A673 (cell line): ENCODE results near the gene COA3. TPM values are rescaled to one million over a fixed set of nuclear protein-coding genes. Genes with fewer than 3 reads are reported as not detected.

ENCODE experiments used
- BruUV-seq: library from RNA; stranded (reverse); fragments of 400-500 nt; replicated peaks from 2 replicates; lab custom pipeline; 2021; lab: Mats Ljungman, UMichigan
- CTCF ChIA-PET: fragments of 300-600 bp; sonication (Branson Sonifier 250); formaldehyde crosslinking; loops from one replicate; lab custom pipeline; 2022; ENCODE audit warnings: antibody characterized with exemption; lab: Charles Lee
- POLR2A ChIA-PET: fragments of 300-600 bp; sonication (Branson Sonifier 250); formaldehyde crosslinking; loops from one replicate; lab custom pipeline; 2022; ENCODE audit warnings: antibody characterized with exemption; ENCODE audit not compliant: low non-redundant PET; lab: Charles Lee
- DNase-seq: peaks from one replicate; pipeline ENCODE4 v3.0.0-alpha.2; 2015; ENCODE audit warnings: low spot score
- H3K27ac ChIP-seq: fragments of 200-600 bp; sonication (generic); 2 replicates; pipeline ENCODE4 v1.5.1; 2016; ENCODE audit warnings: mixed run types, low read depth, mild to moderate bottlenecking, mixed read lengths, antibody characterized with exemption, low read length; ENCODE audit not compliant: poor library complexity, severe bottlenecking
- H3K27me3 ChIP-seq: fragments of 200-600 bp; sonication (generic); replicated peaks from 2 replicates; pipeline ENCODE4 v1.6.1; 2017; ENCODE audit warnings: mixed run types, low read depth, mild to moderate bottlenecking, mixed read lengths, antibody characterized with exemption, low read length; ENCODE audit not compliant: insufficient read depth, poor library complexity
- H3K36me3 ChIP-seq: fragments of 200-600 bp; sonication (generic); 2 replicates; pipeline ENCODE4 v1.6.1; 2016; ENCODE audit warnings: mixed run types, mild to moderate bottlenecking, mixed read lengths, antibody characterized with exemption, low read length; ENCODE audit not compliant: insufficient read depth, poor library complexity, severe bottlenecking
- H3K4me1 ChIP-seq: fragments of 200-600 bp; sonication (generic); 2 replicates; pipeline ENCODE4 v1.6.1; 2017; ENCODE audit warnings: mixed run types, mild to moderate bottlenecking, mixed read lengths, antibody characterized with exemption, low read length; ENCODE audit not compliant: insufficient read depth, poor library complexity, severe bottlenecking
- H3K4me3 ChIP-seq: fragments of 200-600 bp; sonication (generic); 2 replicates; pipeline ENCODE4 v1.5.1; 2016; ENCODE audit warnings: low read depth, mixed run types, mild to moderate bottlenecking, mixed read lengths, low read length; ENCODE audit not compliant: poor library complexity, severe bottlenecking
- H3K9me3 ChIP-seq: fragments of 200-600 bp; sonication (generic); 2 replicates; pipeline ENCODE4 v1.6.1; 2016; ENCODE audit warnings: mixed run types, low read depth, mild to moderate bottlenecking, mixed read lengths, antibody characterized with exemption, low read length; ENCODE audit not compliant: poor library complexity, severe bottlenecking
- EZH2 ChIP-seq: fragments of 200-600 bp; sonication (generic); IDR thresholded peaks from 2 replicates; pipeline ENCODE4 v1.6.1; 2017; ENCODE audit warnings: borderline replicate concordance, low read depth, mild to moderate bottlenecking, mixed read lengths, antibody characterized with exemption, low read length; ENCODE audit not compliant: poor library complexity, severe bottlenecking
- intact Hi-C: fragments of 100-400 bp; cut with micrococcal nuclease; formaldehyde crosslinking; loops from one replicate; pipeline ENCODE4 v1.10.0; 2022; ENCODE audit not compliant: unreplicated experiment
- total RNA-seq: library from RNA; stranded (reverse); gene quantifications from 2 replicates; pipeline ENCODE4 v1.2.3, GENCODE V29; 2021
- TF ChIP-seq, protein P1 (sequence below): fragments of 300-800, 200-600 bp; sonication (generic); conservative IDR thresholded peaks from 2 replicates; pipeline ENCODE4 v1.5.1; 2017; ENCODE audit warnings: low read depth, mild to moderate bottlenecking, antibody characterized with exemption, low read length, moderate library complexity, mixed read lengths

Gene COA3
- total RNA-seq, 1 experiment from 2014 or later: 29.0 TPM

GRCh38 chr17:42844761-42845555 is 46.5 kb upstream of the COA3 start:
- intact Hi-C loops: no loop called here
- no peak for DNase-seq
- POLR2A ChIA-PET: no interaction called here
- H3K4me1 ChIP-seq: no peaks in the 10 kb centered on the region
- TF ChIP-seq EZH2: no peak
- TF ChIP-seq, protein P1, sequence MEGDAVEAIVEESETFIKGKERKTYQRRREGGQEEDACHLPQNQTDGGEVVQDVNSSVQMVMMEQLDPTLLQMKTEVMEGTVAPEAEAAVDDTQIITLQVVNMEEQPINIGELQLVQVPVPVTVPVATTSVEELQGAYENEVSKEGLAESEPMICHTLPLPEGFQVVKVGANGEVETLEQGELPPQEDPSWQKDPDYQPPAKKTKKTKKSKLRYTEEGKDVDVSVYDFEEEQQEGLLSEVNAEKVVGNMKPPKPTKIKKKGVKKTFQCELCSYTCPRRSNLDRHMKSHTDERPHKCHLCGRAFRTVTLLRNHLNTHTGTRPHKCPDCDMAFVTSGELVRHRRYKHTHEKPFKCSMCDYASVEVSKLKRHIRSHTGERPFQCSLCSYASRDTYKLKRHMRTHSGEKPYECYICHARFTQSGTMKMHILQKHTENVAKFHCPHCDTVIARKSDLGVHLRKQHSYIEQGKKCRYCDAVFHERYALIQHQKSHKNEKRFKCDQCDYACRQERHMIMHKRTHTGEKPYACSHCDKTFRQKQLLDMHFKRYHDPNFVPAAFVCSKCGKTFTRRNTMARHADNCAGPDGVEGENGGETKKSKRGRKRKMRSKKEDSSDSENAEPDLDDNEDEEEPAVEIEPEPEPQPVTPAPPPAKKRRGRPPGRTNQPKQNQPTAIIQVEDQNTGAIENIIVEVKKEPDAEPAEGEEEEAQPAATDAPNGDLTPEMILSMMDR: no peak
- no peak overlapping the region for H3K27ac ChIP-seq
- CTCF ChIA-PET: no interaction called here
- no peaks in the 10 kb centered on the region for H3K27me3 ChIP-seq
- BruUV-seq: no TSS peak
- peaks cover 11% of the 10 kb centered on the region for H3K36me3 ChIP-seq
- no peaks in the 10 kb centered on the region for H3K9me3 ChIP-seq
- no peak overlapping the region for H3K4me3 ChIP-seq

GRCh38 chr17:42844271-42844670 is 45.8 kb upstream of the COA3 start, which contains the start of gene AOC2:
AOC2 (plus strand) TSS chr17:42844580; CDS start chr17:42844627, 47 bp downstream.
- Histone ChIP-seq H3K27ac (no peak within 1 kb of the TSS), H3K9me3 (no peaks in the 10 kb centered on the region), H3K4me1 (no peaks in the 10 kb centered on the region), H3K4me3 (no peak within 1 kb of the TSS), H3K36me3 (peaks cover 14% of the 10 kb centered on the region), H3K27me3 (no peaks in the 10 kb centered on the region)
- no peak for DNase-seq
- TF ChIP-seq, protein P1: no peak
- TF ChIP-seq EZH2: no peak
- CTCF ChIA-PET: no interaction called here
- BruUV-seq: no TSS peak
- intact Hi-C loops: no loop called here
- POLR2A ChIA-PET: interaction anchor here (0.5 to 0.6 kb wide), 2 partner anchors 19 to 437 kb away, joined by 3 to 5 read pairs; no protein-coding TSS in a partner anchor

GRCh38 chr17:42843358-42843934 is 44.9 kb upstream of the COA3 start:
- Histone ChIP-seq H3K9me3 (no peaks in the 10 kb centered on the region), H3K4me1 (no peaks in the 10 kb centered on the region), H3K36me3 (peaks cover 22% of the 10 kb centered on the region), H3K27me3 (no peaks in the 10 kb centered on the region), H3K4me3 (no peak overlapping the region), H3K27ac (no peak overlapping the region)
- ChIA-PET POLR2A (no interaction called here), CTCF (interaction anchor here (0.6 kb wide), 1 partner anchor 588 kb away, joined by 3 read pairs; no protein-coding TSS in a partner anchor)
- no TSS peak for BruUV-seq
- intact Hi-C loops: loop anchor here (2.0 kb wide), 1 partner anchor 93 kb away; no protein-coding TSS in a partner anchor
- TF ChIP-seq, protein P1: peak; percentile 66
- TF ChIP-seq EZH2: no peak
- DNase-seq: peak; percentile 45
